ENCODE measurements around the gene TACC2.

TACC2 gene

GRCh38 chr10:122168598-122169394 is 179.8 kb downstream of the TACC2 start:
- no peak for TF ChIP-seq CTCF (IDR thresholded peaks at IDR 0.05; ENCODE audit: low read depth, low read length)
- DNase-seq (ENCODE audit: extremely low read depth, low read depth), result no peak

GRCh38 chr10:122170802-122171201 is 181.8 kb downstream of the TACC2 start:
- no peak for DNase-seq (ENCODE audit: extremely low read depth, low read depth)
- TF ChIP-seq CTCF (IDR thresholded peaks at IDR 0.05; ENCODE audit: low read depth, low read length), result no peak

- TF ChIP-seq CTCF (IDR thresholded peaks at IDR 0.05; ENCODE audit: low read depth, low read length), result no peak
- DNase-seq (ENCODE audit: extremely low read depth, low read depth), result no peak
Observed at GRCh38 chr10:122171302-122172075, 182.5 kb downstream of the TACC2 start.

GRCh38 chr10:122172361-122173008 is 183.5 kb downstream of the TACC2 start:
- no peak for TF ChIP-seq CTCF (IDR thresholded peaks at IDR 0.05; ENCODE audit: low read depth, low read length)
- DNase-seq (ENCODE audit: extremely low read depth, low read depth), result no peak

- no peak for DNase-seq (ENCODE audit: extremely low read depth, low read depth)
- no peak for TF ChIP-seq CTCF (IDR thresholded peaks at IDR 0.05; ENCODE audit: low read depth, low read length)
Observed at GRCh38 chr10:122173337-122173736, 184.4 kb downstream of the TACC2 start.

- no peak for DNase-seq (ENCODE audit: extremely low read depth, low read depth)
- TF ChIP-seq CTCF (IDR thresholded peaks at IDR 0.05; ENCODE audit: low read depth, low read length), result no peak
Observed at GRCh38 chr10:122173766-122174435, 184.9 kb downstream of the TACC2 start.

Data from AG09319 (cell line).